ENCODE results near the gene CDK3. TPM values are rescaled to one million over a fixed set of nuclear protein-coding genes. Genes with fewer than 3 reads are reported as not detected.

CDK3 gene
- polyA plus RNA-seq, 2 of the 4 experiments (the other 2 are of a cell fraction): 5.1 to 5.5 TPM

DNA sequence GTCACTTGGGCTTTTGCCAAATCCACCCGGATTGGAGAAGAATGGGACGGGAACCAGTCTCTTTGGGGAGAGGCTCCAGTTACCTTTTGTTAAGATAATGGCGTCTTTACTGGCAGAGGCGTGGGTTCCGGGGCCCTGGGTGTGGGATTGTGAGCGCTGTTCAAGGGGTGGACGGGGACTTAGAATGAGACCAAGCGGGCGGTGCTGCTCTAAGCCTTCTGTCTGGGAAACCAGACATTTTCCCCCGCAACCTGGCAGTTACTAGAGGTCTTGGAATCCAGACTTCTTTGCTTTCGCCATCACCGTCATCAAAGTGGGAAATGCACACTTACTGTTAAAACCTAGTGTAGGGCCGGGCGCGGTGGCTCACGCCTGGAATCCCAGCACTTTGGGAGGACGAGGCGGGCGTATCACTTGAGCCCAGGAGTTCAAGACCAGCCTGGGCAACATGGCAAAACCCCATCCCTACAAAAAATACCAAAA, 20.9 kb upstream of the CDK3 start (continued):
- TF ChIP-seq FOSB (CRISPR knock-in tag; IDR thresholded peaks at IDR 0.05): 0 out of 2 replicates have a peak, but pooled peaks have one; percentile 53
- TF ChIP-seq CBX8 (IDR thresholded peaks at IDR 0.05): no peak
- peak; percentile 30; the same call in 1 of the 2 replicates for TF ChIP-seq RARB (CRISPR knock-in tag; IDR thresholded peaks at IDR 0.05)
- TF ChIP-seq HOXA7 (CRISPR knock-in tag; IDR thresholded peaks at IDR 0.05): peak; percentile 34
- TF ChIP-seq KDM1A (IDR thresholded peaks at IDR 0.05; ENCODE audit: low read depth): no peak; the same call in 1 of the 2 replicates
- no peak for TF ChIP-seq CTCF (IDR thresholded peaks at IDR 0.05)
- TF ChIP-seq EHF (CRISPR knock-in tag; IDR thresholded peaks at IDR 0.05): no peak
- TF ChIP-seq NPAS2 (CRISPR knock-in tag; IDR thresholded peaks at IDR 0.05; ENCODE audit: borderline replicate concordance): no peak
- TF ChIP-seq HDAC2 (IDR thresholded peaks at IDR 0.05): no peak; the same call in 1 of the 2 replicates

GRCh38 chr17:75980188-75981018, 20.3 kb upstream of the CDK3 start:
- H3K9me3 ChIP-seq: no peaks in the 10 kb centered on the region
- H3K27ac ChIP-seq: peak overlapping the region; percentile 90 to 93
- no peak for TF ChIP-seq POLR2AphosphoS2 (conservative IDR thresholded peaks at IDR 0.05; ENCODE audit: low read length)
- TF ChIP-seq KDM1A (IDR thresholded peaks at IDR 0.05; ENCODE audit: low read depth): 0 out of 2 replicates have a peak, but pooled peaks have one; percentile 79
- ChIA-PET POLR2A (interaction anchor here (0.6 to 0.7 kb wide), 3 partner anchors 137 to 200 kb away, joined by 3 to 4 read pairs (median 3); no protein-coding TSS in a partner anchor), CTCF (interaction anchor here (0.6 to 1.9 kb wide), 11 partner anchors 9 to 480 kb away, joined by 3 to 7 read pairs (median 4); partner anchors contain the start of genes CDK3 and MRPL38)
- DNase-seq (ENCODE audit: low read depth in 1 of 2, low spot score in 1 of 2) (no peak), ATAC-seq (no peak), FAIRE-seq (no peak)
- WGBS (ENCODE audit: missing lambda C conversion rate): 84% methylated on average over 18 of the region's 18 CpGs
- peak overlapping the region; percentile 84 for H3K4me3 ChIP-seq
- peak overlapping the region; percentile 82 for H3K4me2 ChIP-seq
- H3K4me1 ChIP-seq: peaks cover 43% of the 10 kb centered on the region

DNA sequence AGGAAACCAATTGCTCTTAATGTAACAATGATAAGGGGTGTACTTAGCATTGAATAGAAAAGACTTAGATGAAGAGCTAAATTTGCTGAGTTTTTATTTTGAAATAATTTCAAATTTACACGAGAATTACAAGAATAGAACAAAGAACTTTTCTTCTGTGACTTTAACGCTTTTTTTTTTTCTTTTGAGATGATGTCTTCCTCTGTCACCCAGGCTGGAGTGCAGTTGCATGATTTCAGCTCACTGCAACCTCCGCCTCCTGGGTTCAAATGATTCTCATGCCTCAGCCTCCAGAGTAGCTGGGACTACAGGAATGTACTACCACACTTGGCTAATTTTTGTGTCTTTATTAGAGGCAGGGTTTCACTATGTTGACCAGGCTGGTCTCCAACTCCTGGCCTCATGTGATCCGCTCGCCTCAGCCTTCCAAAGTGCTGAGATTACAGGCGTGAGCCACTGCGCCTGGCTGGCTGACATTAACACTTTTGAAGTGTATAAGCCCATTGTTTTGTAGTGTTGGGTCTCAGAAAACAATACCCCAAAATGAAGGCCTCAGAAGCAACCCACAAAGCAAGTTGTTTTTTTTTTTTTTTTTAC, 19.5 kb upstream of the CDK3 start:
- Histone ChIP-seq H3K4me2 (peak overlapping the region; percentile 82; the same call in 1 of the 3 replicates), H3K4me1 (peaks cover 38% of the 10 kb centered on the region; the same call in 2 of the 3 replicates), H3K9me3 (no peaks in the 10 kb centered on the region), H3K27ac (no peak overlapping the region), H3K4me3 (no peak overlapping the region)
- 94% methylated on average over 7 of the region's 7 CpGs for WGBS (ENCODE audit: missing lambda C conversion rate)
- DNase-seq (ENCODE audit: low read depth in 1 of 2, low spot score in 1 of 2) (no peak), ATAC-seq (no peak), FAIRE-seq (no peak)
- ChIA-PET CTCF (interaction anchor here (0.7 to 1.9 kb wide), 10 partner anchors 8 to 299 kb away, joined by 3 to 7 read pairs (median 4); partner anchors contain the start of gene MRPL38), POLR2A (no interaction called here)
- TF ChIP-seq MAFK (IDR thresholded peaks at IDR 0.05; ENCODE audit: partially characterized antibody) (peak; percentile 35), ZC3H11A (IDR thresholded peaks at IDR 0.05) (no peak)

DNA sequence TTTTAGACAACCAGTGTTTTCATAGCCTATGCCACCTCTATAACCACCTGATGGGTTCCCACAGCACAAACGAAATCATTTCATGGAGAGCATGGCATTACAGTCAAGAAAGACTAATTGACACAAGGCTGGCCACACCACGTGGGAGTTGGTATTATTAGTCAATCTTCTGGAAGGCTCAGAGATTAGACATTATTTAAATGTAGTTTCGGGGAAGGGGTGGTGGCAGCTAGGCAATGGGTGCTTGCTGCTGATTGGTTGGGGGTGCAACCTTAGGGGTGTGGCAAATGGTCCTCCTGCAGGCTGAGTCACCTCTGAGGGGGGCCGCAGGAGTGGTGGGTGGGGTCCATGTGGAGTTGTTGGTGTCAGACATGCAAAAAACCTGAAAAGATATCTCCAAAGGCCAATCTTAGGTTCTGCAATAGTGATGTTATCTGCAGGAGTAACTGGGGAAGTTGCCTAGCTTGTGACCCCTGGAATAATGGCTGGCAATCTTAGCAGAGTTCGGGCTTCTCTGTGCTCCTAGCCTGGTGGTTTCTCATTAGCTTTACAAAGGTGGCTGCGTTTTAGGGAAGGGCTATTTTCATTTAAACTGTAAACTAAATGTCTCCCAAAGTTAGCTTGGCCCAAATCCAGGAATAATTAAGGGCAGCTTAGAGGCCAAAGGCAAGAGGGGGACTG, 17.0 kb upstream of the CDK3 start:
- Histone ChIP-seq H3K9me3 (no peaks in the 10 kb centered on the region), H3K4me1 (peaks cover 20% of the 10 kb centered on the region; the same call in 2 of the 3 replicates), H3K4me2 (no peak overlapping the region), H3K4me3 (no peak overlapping the region), H3K27ac (no peak overlapping the region)
- CTCF ChIA-PET: interaction anchor here (0.6 to 3.4 kb wide), 9 partner anchors 13 to 388 kb away, joined by 3 to 36 read pairs (median 4); partner anchors contain the start of gene CDK3
- POLR2A ChIA-PET: no interaction called here
- WGBS (ENCODE audit: missing lambda C conversion rate): 79% methylated on average over 6 of the region's 6 CpGs
- no peak for ATAC-seq
- FAIRE-seq: no peak
- DNase-seq (ENCODE audit: low read depth in 1 of 2, low spot score in 1 of 2): no peak
- TF ChIP-seq HEYL (CRISPR knock-in tag; IDR thresholded peaks at IDR 0.05) (no peak), KDM5A (IDR thresholded peaks at IDR 0.05) (no peak), EP300 (IDR thresholded peaks at IDR 0.05) (no peak), CHD4 (IDR thresholded peaks at IDR 0.05; ENCODE audit: borderline replicate concordance) (no peak), HOXB13 (CRISPR knock-in tag; IDR thresholded peaks at IDR 0.05; ENCODE audit: low read depth) (no peak), FOSL2 (IDR thresholded peaks at IDR 0.05) (no peak), FOSL2 (CRISPR knock-in tag; IDR thresholded peaks at IDR 0.05) (no peak), BCL3 (IDR thresholded peaks at IDR 0.05) (no peak), ELK1 (IDR thresholded peaks at IDR 0.05; ENCODE audit: low read depth, low read length) (no peak), POLR2AphosphoS2 (conservative IDR thresholded peaks at IDR 0.05; ENCODE audit: low read length) (no peak), NR3C1 (IDR thresholded peaks at IDR 0.05) (no peak)
- TF ChIP-seq, protein P1, sequence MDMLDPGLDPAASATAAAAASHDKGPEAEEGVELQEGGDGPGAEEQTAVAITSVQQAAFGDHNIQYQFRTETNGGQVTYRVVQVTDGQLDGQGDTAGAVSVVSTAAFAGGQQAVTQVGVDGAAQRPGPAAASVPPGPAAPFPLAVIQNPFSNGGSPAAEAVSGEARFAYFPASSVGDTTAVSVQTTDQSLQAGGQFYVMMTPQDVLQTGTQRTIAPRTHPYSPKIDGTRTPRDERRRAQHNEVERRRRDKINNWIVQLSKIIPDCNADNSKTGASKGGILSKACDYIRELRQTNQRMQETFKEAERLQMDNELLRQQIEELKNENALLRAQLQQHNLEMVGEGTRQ (IDR thresholded peaks at IDR 0.05): no peak

All from A549 (cell line).